ENCODE data around the gene ZNF684. TPM values are rescaled to one million over a fixed set of nuclear protein-coding genes. Genes with fewer than 3 reads are reported as not detected.
A peak's percentile ranks its signal among the peaks of the same experiment; 100 is the strongest.

Gene ZNF684
- total and polyA plus RNA-seq, 9 of the 15 experiments (the other 6 are each of a cell fraction or from before 2014, with no cell fraction given), result 4.8 to 8.8 (median 5.5) TPM

DNA sequence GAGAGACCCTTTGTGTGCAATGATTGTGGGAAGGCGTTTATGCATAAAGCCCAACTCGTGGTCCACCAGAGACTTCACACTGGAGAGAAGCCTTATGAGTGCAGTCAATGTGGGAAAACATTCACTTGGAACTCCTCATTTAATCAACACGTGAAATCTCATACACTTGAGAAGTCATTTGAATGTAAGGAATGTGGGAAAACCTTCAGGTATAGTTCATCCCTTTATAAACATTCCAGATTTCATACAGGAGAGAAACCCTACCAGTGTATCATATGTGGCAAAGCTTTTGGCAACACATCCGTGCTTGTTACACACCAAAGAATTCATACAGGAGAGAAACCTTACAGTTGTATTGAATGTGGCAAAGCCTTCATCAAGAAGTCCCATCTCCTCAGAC, 15.5 kb downstream of the ZNF684 start (continued):
- TF ChIP-seq NR2C1 (IDR thresholded peaks at IDR 0.05) (no peak), NR2C1 (tag; IDR thresholded peaks at IDR 0.05) (no peak), ZNF3 (CRISPR knock-in tag; IDR thresholded peaks at IDR 0.05) (0 out of 2 replicates have a peak, but pooled peaks have one; percentile 46), HDAC2 (IDR thresholded peaks at IDR 0.05) (no peak), ZNF589 (CRISPR knock-in tag; IDR thresholded peaks at IDR 0.05; ENCODE audit: low read depth) (no peak), ZFP36 (IDR thresholded peaks at IDR 0.05; ENCODE audit: low read depth, low read length, partially characterized antibody) (no peak), ZNF707 (CRISPR knock-in tag; conservative IDR thresholded peaks at IDR 0.05) (no peak), ZC3H11A (IDR thresholded peaks at IDR 0.05; ENCODE audit: low read depth, low read length) (no peak), ZNF79 (CRISPR knock-in tag; IDR thresholded peaks at IDR 0.05; ENCODE audit: low read depth) (no peak), KLF6 (CRISPR knock-in tag; IDR thresholded peaks at IDR 0.05; ENCODE audit: borderline replicate concordance) (no peak), KDM4B (IDR thresholded peaks at IDR 0.05; ENCODE audit: borderline replicate concordance in 2 of 2, low read depth in 1 of 2) (no peak), POLR3A (IDR thresholded peaks at IDR 0.05; ENCODE audit: borderline replicate concordance, extremely low read depth, insufficient read depth, insufficient read length) (no peak), ZNF507 (tag; conservative IDR thresholded peaks at IDR 0.05) (no peak), ZNF274 (IDR thresholded peaks at IDR 0.05; ENCODE audit: borderline replicate concordance, low read depth, low read length) (no peak), ESRRB (CRISPR knock-in tag; IDR thresholded peaks at IDR 0.05; ENCODE audit: borderline replicate concordance) (no peak), DNMT1 (IDR thresholded peaks at IDR 0.05) (no peak), EWSR1 (IDR thresholded peaks at IDR 0.05; ENCODE audit: borderline replicate concordance, low read depth, partially characterized antibody) (no peak), PRPF4 (IDR thresholded peaks at IDR 0.05; ENCODE audit: insufficient read depth, low read depth, low read length, poor library complexity, severe bottlenecking) (no peak), ZNF253 (CRISPR knock-in tag; conservative IDR thresholded peaks at IDR 0.05) (no peak), FOXM1 (IDR thresholded peaks at IDR 0.05; ENCODE audit: low read depth) (no peak), FOXM1 (CRISPR knock-in tag; IDR thresholded peaks at IDR 0.05; ENCODE audit: low read depth) (no peak), HDAC6 (IDR thresholded peaks at IDR 0.05; ENCODE audit: low read depth, low read length) (no peak), BRD9 (IDR thresholded peaks at IDR 0.05; ENCODE audit: low read depth, partially characterized antibody) (no peak), EHMT2 (IDR thresholded peaks at IDR 0.05) (no peak)
- TF ChIP-seq, protein P1, sequence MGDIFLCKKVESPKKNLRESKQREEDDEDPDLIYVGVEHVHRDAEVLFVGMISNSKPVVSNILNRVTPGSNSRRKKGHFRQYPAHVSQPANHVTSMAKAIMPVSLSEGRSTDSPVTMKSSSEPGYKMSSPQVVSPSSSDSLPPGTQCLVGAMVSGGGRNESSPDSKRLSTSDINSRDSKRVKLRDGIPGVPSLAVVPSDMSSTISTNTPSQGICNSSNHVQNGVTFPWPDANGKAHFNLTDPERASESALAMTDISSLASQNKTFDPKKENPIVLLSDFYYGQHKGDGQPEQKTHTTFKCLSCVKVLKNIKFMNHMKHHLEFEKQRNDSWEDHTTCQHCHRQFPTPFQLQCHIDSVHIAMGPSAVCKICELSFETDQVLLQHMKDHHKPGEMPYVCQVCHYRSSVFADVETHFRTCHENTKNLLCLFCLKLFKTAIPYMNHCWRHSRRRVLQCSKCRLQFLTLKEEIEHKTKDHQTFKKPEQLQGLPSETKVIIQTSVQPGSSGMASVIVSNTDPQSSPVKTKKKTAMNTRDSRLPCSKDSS (IDR thresholded peaks at IDR 0.05; ENCODE audit: low read depth, partially characterized antibody), result peak; percentile 73
- TF ChIP-seq, protein P2, sequence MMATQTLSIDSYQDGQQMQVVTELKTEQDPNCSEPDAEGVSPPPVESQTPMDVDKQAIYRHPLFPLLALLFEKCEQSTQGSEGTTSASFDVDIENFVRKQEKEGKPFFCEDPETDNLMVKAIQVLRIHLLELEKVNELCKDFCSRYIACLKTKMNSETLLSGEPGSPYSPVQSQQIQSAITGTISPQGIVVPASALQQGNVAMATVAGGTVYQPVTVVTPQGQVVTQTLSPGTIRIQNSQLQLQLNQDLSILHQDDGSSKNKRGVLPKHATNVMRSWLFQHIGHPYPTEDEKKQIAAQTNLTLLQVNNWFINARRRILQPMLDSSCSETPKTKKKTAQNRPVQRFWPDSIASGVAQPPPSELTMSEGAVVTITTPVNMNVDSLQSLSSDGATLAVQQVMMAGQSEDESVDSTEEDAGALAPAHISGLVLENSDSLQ (IDR thresholded peaks at IDR 0.05), result no peak
- TF ChIP-seq, protein P3, sequence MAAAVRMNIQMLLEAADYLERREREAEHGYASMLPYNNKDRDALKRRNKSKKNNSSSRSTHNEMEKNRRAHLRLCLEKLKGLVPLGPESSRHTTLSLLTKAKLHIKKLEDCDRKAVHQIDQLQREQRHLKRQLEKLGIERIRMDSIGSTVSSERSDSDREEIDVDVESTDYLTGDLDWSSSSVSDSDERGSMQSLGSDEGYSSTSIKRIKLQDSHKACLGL (CRISPR knock-in tag; IDR thresholded peaks at IDR 0.05; ENCODE audit: borderline replicate concordance, poor library complexity, severe bottlenecking), result no peak

Data from K562 (cell line).